Thyroid gland (tissue), 4 donors: ENCODE measurements around the gene FRMD7.

Source experiments
- POLR2A ChIP-seq, 2 donors: fragments of 450-650 bp; IDR thresholded peaks; one replicate each; pipeline ENCODE4 v1.6.1; 2017; ENCODE audit warnings: antibody characterized with exemption in 2 of 2, mild to moderate bottlenecking in 2 of 2, moderate library complexity in 1 of 2
- TF ChIP-seq, protein P1 (sequence below), 6 experiments: fragments of 200-600 bp in 3 of 6; fragments of 450-650 bp in 3 of 6; sonication (generic) in 3 of 6; IDR thresholded peaks; one replicate each; pipeline ENCODE4 v1.5.1; 2016 to 2019; ENCODE audit warnings: antibody characterized with exemption in 6 of 6, mild to moderate bottlenecking in 2 of 6, inconsistent platforms in 1 of 6, moderate library complexity in 1 of 6

GRCh38 chrX:132031867-132032266 is 96.0 kb downstream of the FRMD7 start:
- TF ChIP-seq, protein P1, sequence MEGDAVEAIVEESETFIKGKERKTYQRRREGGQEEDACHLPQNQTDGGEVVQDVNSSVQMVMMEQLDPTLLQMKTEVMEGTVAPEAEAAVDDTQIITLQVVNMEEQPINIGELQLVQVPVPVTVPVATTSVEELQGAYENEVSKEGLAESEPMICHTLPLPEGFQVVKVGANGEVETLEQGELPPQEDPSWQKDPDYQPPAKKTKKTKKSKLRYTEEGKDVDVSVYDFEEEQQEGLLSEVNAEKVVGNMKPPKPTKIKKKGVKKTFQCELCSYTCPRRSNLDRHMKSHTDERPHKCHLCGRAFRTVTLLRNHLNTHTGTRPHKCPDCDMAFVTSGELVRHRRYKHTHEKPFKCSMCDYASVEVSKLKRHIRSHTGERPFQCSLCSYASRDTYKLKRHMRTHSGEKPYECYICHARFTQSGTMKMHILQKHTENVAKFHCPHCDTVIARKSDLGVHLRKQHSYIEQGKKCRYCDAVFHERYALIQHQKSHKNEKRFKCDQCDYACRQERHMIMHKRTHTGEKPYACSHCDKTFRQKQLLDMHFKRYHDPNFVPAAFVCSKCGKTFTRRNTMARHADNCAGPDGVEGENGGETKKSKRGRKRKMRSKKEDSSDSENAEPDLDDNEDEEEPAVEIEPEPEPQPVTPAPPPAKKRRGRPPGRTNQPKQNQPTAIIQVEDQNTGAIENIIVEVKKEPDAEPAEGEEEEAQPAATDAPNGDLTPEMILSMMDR (IDR thresholded peaks at IDR 0.05): no peak
- no peak for TF ChIP-seq POLR2A (IDR thresholded peaks at IDR 0.05)
